Ascending aorta (tissue), 2 donors: Measurements from ENCODE around the gene LCP1. TPM values are rescaled to one million over a fixed set of nuclear protein-coding genes. Genes with fewer than 3 reads are reported as not detected.

Experiments
- DNase-seq, 2 donors: peaks; one replicate each; pipeline ENCODE4 v3.0.0-alpha.2; 2019; ENCODE audit warnings: low spot score in 2 of 2
- H3K27ac ChIP-seq, 2 donors: fragments of 200-600 bp; sonication (generic); one replicate each; pipeline ENCODE4 v1.5.1; 2016 to 2017; ENCODE audit warnings: mild to moderate bottlenecking in 1 of 2
- H3K27me3 ChIP-seq: fragments of 200-600 bp; sonication (generic); one replicate; pipeline ENCODE4 v1.5.1; 2017
- H3K36me3 ChIP-seq, 2 donors: fragments of 200-600 bp; sonication (generic); one replicate each; pipeline ENCODE4 v1.5.1; 2016
- H3K4me1 ChIP-seq, 2 donors: fragments of 200-600 bp; sonication (generic); one replicate each; pipeline ENCODE4 v1.5.1; 2016 to 2017; ENCODE audit warnings: mild to moderate bottlenecking in 1 of 2
- H3K4me3 ChIP-seq, 2 donors: fragments of 200-600 bp; sonication (generic); one replicate each; pipeline ENCODE4 v1.5.1; 2016 to 2017; ENCODE audit warnings: mild to moderate bottlenecking in 1 of 2
- H3K9me3 ChIP-seq, 2 donors: fragments of 200-600 bp; sonication (generic); one replicate each; pipeline ENCODE4 v1.5.1; 2016
- CTCF ChIP-seq, 3 experiments: fragments of 200-600 bp in 2 of 3; fragments of 450-650 bp in 1 of 3; sonication (generic) in 2 of 3; IDR thresholded peaks; one replicate each; pipeline ENCODE4 v1.5.1; 2016 to 2019; ENCODE audit warnings: antibody characterized with exemption in 3 of 3, mild to moderate bottlenecking in 1 of 3, moderate library complexity in 1 of 3
- intact Hi-C: fragments of 100-400 bp; cut with DNase I; formaldehyde crosslinking; loops from one replicate; pipeline ENCODE4 v1.15.1; 2023
- total RNA-seq: library from RNA; depleted of rRNA; stranded (reverse); fragments of >200 nt; gene quantifications from one replicate; pipeline ENCODE4 v1.1.0, GENCODE V29; 2016

Gene LCP1
- total RNA-seq, 1 donor from 2014 or later: 78.0 TPM

DNA sequence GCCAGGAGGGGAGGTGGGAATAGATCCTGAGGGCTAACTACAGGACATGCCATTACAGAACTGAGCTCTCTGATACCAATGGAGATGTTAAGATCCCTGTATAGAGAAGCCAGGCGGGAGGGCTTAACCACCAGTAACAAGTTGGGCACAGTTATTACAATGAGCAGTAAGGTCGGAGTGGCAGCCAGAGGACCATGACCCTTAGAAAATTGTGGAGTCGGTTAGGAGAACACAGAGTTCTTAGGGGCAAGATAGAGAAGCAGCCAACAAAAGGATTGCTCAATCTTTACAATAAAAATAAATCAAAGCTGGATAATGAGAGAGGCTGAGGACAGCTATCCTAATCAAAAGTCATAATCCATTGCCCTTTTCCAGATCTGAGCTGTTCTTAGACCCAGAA lies 87.5 kb downstream of the LCP1 start:
- Histone ChIP-seq H3K27me3 (no peaks in the 10 kb centered on the region), H3K4me1 (no peaks in the 10 kb centered on the region), H3K27ac (no peak overlapping the region), H3K36me3 (no peaks in the 10 kb centered on the region), H3K4me3 (no peak overlapping the region), H3K9me3 (no peaks in the 10 kb centered on the region)
- intact Hi-C loops: no loop called here
- TF ChIP-seq CTCF (IDR thresholded peaks at IDR 0.05): no peak
- DNase-seq: no peak

- Histone ChIP-seq H3K4me3 (no peak overlapping the region), H3K27ac (no peak overlapping the region), H3K9me3 (no peaks in the 10 kb centered on the region), H3K27me3 (no peaks in the 10 kb centered on the region), H3K36me3 (no peaks in the 10 kb centered on the region), H3K4me1 (no peaks in the 10 kb centered on the region)
- TF ChIP-seq CTCF (IDR thresholded peaks at IDR 0.05): no peak
- intact Hi-C loops: no loop called here
- DNase-seq: no peak
Measured at GRCh38 chr13:46088821-46089562, 93.0 kb downstream of the LCP1 start.

GRCh38 chr13:46087481-46087880 lies 94.5 kb downstream of the LCP1 start:
- H3K4me1 ChIP-seq: no peaks in the 10 kb centered on the region
- intact Hi-C loops: no loop called here
- H3K9me3 ChIP-seq: no peaks in the 10 kb centered on the region
- no peak for TF ChIP-seq CTCF (IDR thresholded peaks at IDR 0.05)
- no peak for DNase-seq
- H3K27ac ChIP-seq: no peak overlapping the region
- no peaks in the 10 kb centered on the region for H3K27me3 ChIP-seq
- no peak overlapping the region for H3K4me3 ChIP-seq
- H3K36me3 ChIP-seq: no peaks in the 10 kb centered on the region

- H3K4me1 ChIP-seq: no peaks in the 10 kb centered on the region
- intact Hi-C loops: no loop called here
- no peak overlapping the region for H3K27ac ChIP-seq
- H3K27me3 ChIP-seq: no peaks in the 10 kb centered on the region
- TF ChIP-seq CTCF (IDR thresholded peaks at IDR 0.05): no peak
- DNase-seq: no peak
- H3K36me3 ChIP-seq: no peaks in the 10 kb centered on the region
- H3K4me3 ChIP-seq: no peak overlapping the region
- no peaks in the 10 kb centered on the region for H3K9me3 ChIP-seq
Measured at GRCh38 chr13:46086985-46087384, 95.0 kb downstream of the LCP1 start.

DNA sequence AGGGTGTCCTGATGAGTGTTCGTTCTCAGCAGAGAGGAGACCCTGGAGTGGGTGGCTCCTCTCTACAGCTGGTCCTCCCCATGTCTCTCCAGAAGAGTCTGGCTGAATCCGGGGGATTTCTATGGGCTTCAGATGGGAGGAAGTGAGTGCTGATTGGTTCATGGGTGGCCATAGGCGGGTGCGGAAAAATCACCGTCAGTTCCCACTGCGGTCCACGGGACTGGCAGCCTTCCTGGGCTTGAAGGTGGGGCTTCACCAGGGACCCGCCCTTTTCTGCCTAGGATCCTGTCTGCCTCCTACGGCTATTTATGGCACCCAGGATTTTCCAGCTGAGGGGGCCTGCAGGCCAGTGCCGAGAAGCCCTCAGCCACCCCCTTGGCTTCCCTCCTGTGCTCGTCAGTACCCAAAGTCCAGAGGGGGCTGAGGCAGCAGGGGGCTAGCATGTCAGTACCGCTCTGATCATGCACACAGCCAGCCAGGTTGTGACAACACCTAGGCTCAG lies 95.5 kb downstream of the LCP1 start:
- no peak overlapping the region for H3K4me3 ChIP-seq
- intact Hi-C loops: no loop called here
- no peaks in the 10 kb centered on the region for H3K9me3 ChIP-seq
- TF ChIP-seq CTCF (IDR thresholded peaks at IDR 0.05): no peak
- DNase-seq: no peak
- H3K4me1 ChIP-seq: no peaks in the 10 kb centered on the region
- no peaks in the 10 kb centered on the region for H3K27me3 ChIP-seq
- H3K36me3 ChIP-seq: no peaks in the 10 kb centered on the region
- H3K27ac ChIP-seq: no peak overlapping the region
